H1 (cell line): ENCODE data around the gene DNAJC22. TPM values are rescaled to one million over a fixed set of nuclear protein-coding genes. Genes with fewer than 3 reads are reported as not detected.

ENCODE experiments used
- CTCF ChIA-PET: fragments of 300-600 bp; sonication (Branson Sonifier 250); formaldehyde crosslinking; loops from one replicate; lab custom pipeline; 2021; ENCODE audit not compliant: partially characterized antibody; lab: Charles Lee
- POLR2A ChIA-PET: fragments of 300-600 bp; sonication (Branson Sonifier 250); formaldehyde crosslinking; loops from one replicate; lab custom pipeline; 2021; ENCODE audit warnings: inconsistent platforms; ENCODE audit not compliant: partially characterized antibody; lab: Charles Lee
- DNase-seq, 2 experiments: peaks; one replicate each; pipeline versions ENCODE4 v3.0.0 to v3.0.0-alpha.2; 2010 to 2022; ENCODE audit warnings: low spot score in 2 of 2, low read depth in 1 of 2, mixed read lengths in 1 of 2
- FAIRE-seq: peaks from 2 replicates; lab custom pipeline; 2011; peaks lifted over from hg19 to GRCh38; lab: Jason Lieb, UNC
- H2AFZ ChIP-seq: 2 replicates; pipeline ENCODE4 v1.8.1; 2012; ENCODE audit warnings: low read length, inconsistent platforms
- H2AK5ac ChIP-seq: 2 replicates; pipeline ENCODE4 v1.6.1; 2013; ENCODE audit warnings: low read depth, low read length
- H2BK120ac ChIP-seq: replicated peaks from 2 replicates; pipeline ENCODE3; 2013; ENCODE audit warnings: low read depth, low read length, inconsistent platforms
- H2BK12ac ChIP-seq: 2 replicates; pipeline ENCODE4 v1.6.1; 2013; ENCODE audit warnings: low read depth, low read length
- H2BK15ac ChIP-seq: 2 replicates; pipeline ENCODE4 v1.6.1; 2013; ENCODE audit warnings: low read length
- H2BK20ac ChIP-seq: 2 replicates; pipeline ENCODE4 v1.6.1; 2013; ENCODE audit warnings: low read length
- H2BK5ac ChIP-seq: 2 replicates; pipeline ENCODE4 v1.6.1; 2013; ENCODE audit warnings: low read depth, low read length
- H3K14ac ChIP-seq: 2 replicates; pipeline ENCODE4 v1.6.1; 2013; ENCODE audit warnings: inconsistent platforms; ENCODE audit not compliant: insufficient read length
- H3K18ac ChIP-seq: 2 replicates; pipeline ENCODE4 v1.6.1; 2013; ENCODE audit warnings: low read length; ENCODE audit errors: extremely low read depth
- H3K23ac ChIP-seq: 2 replicates; pipeline ENCODE4 v1.6.1; 2013; ENCODE audit warnings: inconsistent platforms; ENCODE audit not compliant: insufficient read length
- H3K23me2 ChIP-seq: 2 replicates; pipeline ENCODE4 v1.6.1; 2013; ENCODE audit warnings: low read depth, low read length
- H3K27ac ChIP-seq: 2 replicates; pipeline ENCODE4 v1.6.1; 2011; ENCODE audit warnings: low read depth, low read length, inconsistent platforms
- H3K27me3 ChIP-seq, 4 experiments: replicated peaks in 1 of 4; 1 replicate in 1 of 4; 2 replicates in 3 of 4; pipeline versions ENCODE4 v1.6.1 to v1.8.1; 2011 to 2013; ENCODE audit warnings: low read length in 3 of 4, mild to moderate bottlenecking in 3 of 4, inconsistent platforms in 2 of 4, mixed read lengths in 2 of 4, moderate library complexity in 1 of 4; ENCODE audit not compliant: control insufficient read depth in 3 of 4, insufficient read depth in 3 of 4; ENCODE audit errors: extremely low read depth in 1 of 4
- H3K36me3 ChIP-seq, 4 experiments: 2 replicates each; pipeline versions ENCODE4 v1.6.1 to v1.8.1; 2011 to 2013; ENCODE audit warnings: mild to moderate bottlenecking in 4 of 4, low read length in 3 of 4, moderate library complexity in 2 of 4, control low read depth in 1 of 4, inconsistent platforms in 1 of 4; ENCODE audit not compliant: insufficient read depth in 4 of 4, control insufficient read depth in 2 of 4
- H3K4ac ChIP-seq: replicated peaks from 2 replicates; pipeline ENCODE3; 2013; ENCODE audit warnings: low read length, low read depth, mixed read lengths, inconsistent platforms; ENCODE audit not compliant: insufficient read length
- H3K4me1 ChIP-seq, 4 experiments: replicated peaks in 1 of 4; 1 replicate in 1 of 4; 2 replicates in 3 of 4; pipeline versions ENCODE4 v1.6.1 to v1.8.1; 2011 to 2013; ENCODE audit warnings: low read length in 3 of 4, inconsistent platforms in 2 of 4, mixed read lengths in 1 of 4; ENCODE audit not compliant: insufficient read depth in 4 of 4, control insufficient read depth in 3 of 4
- H3K4me2 ChIP-seq, 2 experiments: 2 replicates each; pipeline versions ENCODE4 v1.6.1 to v1.8.1; 2011 to 2013; ENCODE audit warnings: low read depth in 2 of 2, low read length in 2 of 2, control low read depth in 1 of 2, inconsistent platforms in 1 of 2, mild to moderate bottlenecking in 1 of 2; ENCODE audit not compliant: insufficient read depth in 1 of 2
- H3K4me3 ChIP-seq, 4 experiments: fragments of 200-600, 300-600 bp in 1 of 4; sonication (generic), shearing (Covaris generic), sonication (Bioruptor Twin) in 1 of 4; 2 replicates each; pipeline versions ENCODE4 v1.5.1 to v1.8.1; 2011 to 2016; ENCODE audit warnings: low read length in 4 of 4, low read depth in 3 of 4, control low read depth in 2 of 4, inconsistent platforms in 2 of 4, mild to moderate bottlenecking in 2 of 4, mixed read lengths in 1 of 4, moderate library complexity in 1 of 4; ENCODE audit not compliant: insufficient read depth in 2 of 4; ENCODE audit errors: extremely low read depth in 1 of 4
- H3K56ac ChIP-seq: replicated peaks from 2 replicates; pipeline ENCODE3; 2013; ENCODE audit warnings: low read depth, mild to moderate bottlenecking, mixed read lengths, low read length, inconsistent platforms; ENCODE audit not compliant: insufficient read length
- H3K79me1 ChIP-seq: 2 replicates; pipeline ENCODE4 v1.6.1; 2013; ENCODE audit warnings: low read depth, low read length, control low read depth
- H3K79me2 ChIP-seq, 2 experiments: 2 replicates each; pipeline versions ENCODE4 v1.6.1 to v1.8.1; 2012 to 2013; ENCODE audit warnings: low read length in 2 of 2, mild to moderate bottlenecking in 2 of 2, inconsistent platforms in 1 of 2; ENCODE audit not compliant: insufficient read depth in 2 of 2, control insufficient read depth in 1 of 2
- H3K9ac ChIP-seq, 4 experiments: replicated peaks in 1 of 4; 1 replicate in 1 of 4; 2 replicates in 3 of 4; pipeline versions ENCODE4 v1.6.1 to v1.8.1; 2011 to 2013; ENCODE audit warnings: low read depth in 3 of 4, low read length in 3 of 4, control low read depth in 2 of 4, mild to moderate bottlenecking in 2 of 4, moderate library complexity in 2 of 4, inconsistent platforms in 1 of 4; ENCODE audit errors: extremely low read depth in 1 of 4
- H3K9me3 ChIP-seq, 2 experiments: 2 replicates each; pipeline versions ENCODE4 v1.6.1 to v1.8.1; 2012 to 2013; ENCODE audit warnings: mild to moderate bottlenecking in 2 of 2, moderate library complexity in 2 of 2, control low read depth in 1 of 2, inconsistent platforms in 1 of 2, low read depth in 1 of 2, low read length in 1 of 2, mixed read lengths in 1 of 2; ENCODE audit not compliant: insufficient read depth in 2 of 2
- H4K20me1 ChIP-seq, 2 experiments: replicated peaks in 1 of 2; 2 replicates each; pipeline versions ENCODE3 to v1.8.1; 2011 to 2013; ENCODE audit warnings: inconsistent platforms in 2 of 2, low read length in 2 of 2, mild to moderate bottlenecking in 1 of 2; ENCODE audit not compliant: insufficient read depth in 2 of 2, control insufficient read depth in 1 of 2
- H4K5ac ChIP-seq: 2 replicates; pipeline ENCODE4 v1.6.1; 2013; ENCODE audit warnings: low read length, low read depth, mixed read lengths, inconsistent platforms; ENCODE audit not compliant: insufficient read length
- H4K8ac ChIP-seq: 2 replicates; pipeline ENCODE4 v1.8.0; 2013; ENCODE audit warnings: mild to moderate bottlenecking, moderate library complexity, low read length, inconsistent platforms; ENCODE audit not compliant: insufficient read depth; ENCODE audit errors: extremely low read depth
- H4K91ac ChIP-seq: replicated peaks from 2 replicates; pipeline ENCODE3; 2013; ENCODE audit warnings: low read length, mixed read lengths, inconsistent platforms; ENCODE audit not compliant: insufficient read length
- HDAC2 ChIP-seq, 2 experiments: fragments of 300-600 bp in 1 of 2; sonication (generic) in 1 of 2; IDR thresholded peaks; 2 replicates each; pipeline ENCODE4 v1.6.1; 2011 to 2012; ENCODE audit warnings: low read depth in 2 of 2, low read length in 2 of 2, mild to moderate bottlenecking in 2 of 2, moderate library complexity in 2 of 2, borderline replicate concordance in 1 of 2, inconsistent platforms in 1 of 2
- SP4 ChIP-seq: IDR thresholded peaks from 2 replicates; pipeline ENCODE4 v1.6.1; 2012; ENCODE audit warnings: low read length, inconsistent platforms
- SRF ChIP-seq: IDR thresholded peaks from 2 replicates; pipeline ENCODE4 v1.6.1; 2011; ENCODE audit warnings: mild to moderate bottlenecking, low read depth, low read length, moderate library complexity
- WGBS, 2 experiments: shearing (Covaris generic) in 1 of 2; methylation state at CpG; one replicate each; pipeline versions ENCODE4 v1.1.6 to v1.1.7; 2013 to 2015; ENCODE audit warnings: low lambda C conversion rate in 2 of 2, mixed read lengths in 2 of 2, inconsistent platforms in 1 of 2, low coverage in 1 of 2, missing lambda C conversion rate in 1 of 2; ENCODE audit not compliant: insufficient replicate concordance in 2 of 2, insufficient coverage in 1 of 2, insufficient read length in 1 of 2; ENCODE audit errors: extremely low coverage in 1 of 2, missing lambda C conversion rate in 1 of 2; 5-methylcytosine and 5-hydroxymethylcytosine counted together
- polyA plus RNA-seq, 7 experiments: library from polyadenylated mRNA; depleted of rRNA in 3 of 7; stranded (reverse) in 5 of 7; unstranded in 2 of 7; fragments of >200 nt in 5 of 7; fragments of 200-250 nt in 2 of 7; gene quantifications; 1 replicate in 5 of 7; 2 replicates in 1 of 7; 4 replicates in 1 of 7; pipeline versions ENCODE4 v1.2.1 to v1.2.3, GENCODE V29; 2011 to 2013; ENCODE audit warnings: missing spikeins in 2 of 7, mixed read lengths in 2 of 7
- total RNA-seq: library from RNA; stranded (reverse); fragmentation: NEBNext Ultra II Directional; extraction: Animal tissue kit (Norgen Biotek cat#: 25700); gene quantifications from 2 replicates; pipeline ENCODE4 v1.2.1, GENCODE V29; 2021
- TF ChIP-seq, protein P1 (sequence below): IDR thresholded peaks from 2 replicates; pipeline ENCODE4 v1.6.1; 2011; ENCODE audit warnings: low read length, improper control_type of control experiment

DNAJC22 gene
- total and polyA plus RNA-seq, 2 of the 8 experiments (the other 6 are each of a cell fraction or from before 2014, with no cell fraction given): 0.20 to 0.39 TPM

DNA sequence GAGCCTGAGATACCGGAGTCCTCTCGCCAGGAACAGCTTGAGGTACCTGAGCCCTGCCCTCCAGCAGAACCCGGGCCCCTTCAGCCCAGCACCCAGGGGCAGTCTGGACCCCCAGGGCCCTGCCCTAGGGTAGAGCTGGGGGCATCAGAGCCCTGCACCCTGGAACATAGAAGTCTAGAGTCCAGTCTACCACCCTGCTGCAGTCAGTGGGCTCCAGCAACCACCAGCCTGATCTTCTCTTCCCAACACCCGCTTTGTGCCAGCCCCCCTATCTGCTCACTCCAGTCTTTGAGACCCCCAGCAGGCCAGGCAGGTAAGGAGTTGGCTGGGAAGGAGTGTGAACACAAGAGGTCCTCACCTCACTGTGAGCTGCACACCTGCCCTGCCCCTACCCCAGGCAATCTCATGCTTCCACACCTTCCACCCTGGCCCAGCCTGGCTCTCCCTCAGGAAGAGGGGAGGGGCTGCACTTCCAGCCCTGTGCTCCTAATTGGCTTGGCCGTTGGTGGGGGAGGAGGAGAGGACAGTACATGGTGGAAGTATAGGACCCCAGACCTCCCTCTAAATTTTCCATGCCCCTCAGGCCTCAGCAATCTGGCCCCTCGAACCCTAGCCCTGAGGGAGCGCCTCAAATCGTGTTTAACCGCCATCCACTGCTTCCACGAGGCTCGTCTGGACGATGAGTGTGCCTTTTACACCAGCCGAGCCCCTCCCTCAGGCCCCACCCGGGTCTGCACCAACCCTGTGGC lies 15.9 kb upstream of the DNAJC22 start:
- Histone ChIP-seq H3K56ac (no peak overlapping the region), H3K18ac (no peak overlapping the region), H3K23ac (no peak overlapping the region), H3K36me3 (peaks cover 5 to 32% (median 22%) of the 10 kb centered on the region in 4 experiments; a peak in 7 of 8 replicates), H2BK5ac (no peak overlapping the region), H2BK12ac (no peak overlapping the region), H3K79me1 (no peaks in the 10 kb centered on the region), H3K4me3 (no peak overlapping the region), H2BK15ac (no peak overlapping the region), H4K20me1 (peaks cover 8 to 9% of the 10 kb centered on the region in 2 experiments), H3K27ac (no peak overlapping the region), H3K27me3 (peaks cover 25 to 42% (median 35%) of the 10 kb centered on the region in 4 experiments), H2AK5ac (no peak overlapping the region), H4K91ac (no peak overlapping the region), H3K9me3 (peaks cover 0 to 2% of the 10 kb centered on the region in 2 experiments; a peak in 1 of 4 replicates), H3K9ac (no peak overlapping the region), H3K4me1 (no peaks in the 10 kb centered on the region; a peak in 1 of 7 replicates), H3K23me2 (peaks cover 2% of the 10 kb centered on the region; the same call in 1 of the 2 replicates), H3K79me2 (no peaks in the 10 kb centered on the region), H3K14ac (no peak overlapping the region), H4K5ac (no peak overlapping the region), H3K4ac (no peak overlapping the region), H2BK20ac (no peak overlapping the region), H4K8ac (no peak overlapping the region), H3K4me2 (no peak overlapping the region), H2BK120ac (no peak overlapping the region), H2AFZ (no peak overlapping the region)
- CTCF ChIA-PET: interaction anchor here (0.6 to 12.7 kb wide), 28 partner anchors 7 to 287 kb away, joined by 3 to 276 read pairs (median 6); partner anchors contain the start of genes DNAJC22, PRPH and TROAP
- POLR2A ChIA-PET: interaction anchor here (1.0 to 6.2 kb wide), 7 partner anchors 8 to 186 kb away, joined by 3 to 37 read pairs (median 8); partner anchors contain the start of genes DNAJC22, PRPH and TROAP
- whole genome bisulfite sequencing, 2 experiments: 85% methylated on average over 11 of the region's 14 CpGs; no CpG with 5 or more reads in 1 of the 2 experiments
- no peak for FAIRE-seq
- TF ChIP-seq SRF (no peak), HDAC2 (IDR thresholded peaks at IDR 0.05; ENCODE audit: borderline replicate concordance in 1 of 2, low read depth in 2 of 2, low read length in 2 of 2) (no peak), SP4 (no peak)
- TF ChIP-seq, protein P1, sequence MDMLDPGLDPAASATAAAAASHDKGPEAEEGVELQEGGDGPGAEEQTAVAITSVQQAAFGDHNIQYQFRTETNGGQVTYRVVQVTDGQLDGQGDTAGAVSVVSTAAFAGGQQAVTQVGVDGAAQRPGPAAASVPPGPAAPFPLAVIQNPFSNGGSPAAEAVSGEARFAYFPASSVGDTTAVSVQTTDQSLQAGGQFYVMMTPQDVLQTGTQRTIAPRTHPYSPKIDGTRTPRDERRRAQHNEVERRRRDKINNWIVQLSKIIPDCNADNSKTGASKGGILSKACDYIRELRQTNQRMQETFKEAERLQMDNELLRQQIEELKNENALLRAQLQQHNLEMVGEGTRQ: no peak
- DNase-seq: no peak
